NCI-H2196 (cell line): ENCODE results near the gene ZNF439.
A peak's percentile ranks its signal among the peaks of the same experiment; 100 is the strongest.
"Not testable (repeated sequence)": the region's sequence is repeated elsewhere in the genome, so short reads cannot be mapped to it uniquely, and the experiment has no call there.

ENCODE experiments used
- DNase-seq: peaks from one replicate; lab custom pipeline; 2025; ENCODE audit not compliant: unreplicated experiment; lab: John Stamatoyannopoulos, UW

The ZNF439 gene

DNA sequence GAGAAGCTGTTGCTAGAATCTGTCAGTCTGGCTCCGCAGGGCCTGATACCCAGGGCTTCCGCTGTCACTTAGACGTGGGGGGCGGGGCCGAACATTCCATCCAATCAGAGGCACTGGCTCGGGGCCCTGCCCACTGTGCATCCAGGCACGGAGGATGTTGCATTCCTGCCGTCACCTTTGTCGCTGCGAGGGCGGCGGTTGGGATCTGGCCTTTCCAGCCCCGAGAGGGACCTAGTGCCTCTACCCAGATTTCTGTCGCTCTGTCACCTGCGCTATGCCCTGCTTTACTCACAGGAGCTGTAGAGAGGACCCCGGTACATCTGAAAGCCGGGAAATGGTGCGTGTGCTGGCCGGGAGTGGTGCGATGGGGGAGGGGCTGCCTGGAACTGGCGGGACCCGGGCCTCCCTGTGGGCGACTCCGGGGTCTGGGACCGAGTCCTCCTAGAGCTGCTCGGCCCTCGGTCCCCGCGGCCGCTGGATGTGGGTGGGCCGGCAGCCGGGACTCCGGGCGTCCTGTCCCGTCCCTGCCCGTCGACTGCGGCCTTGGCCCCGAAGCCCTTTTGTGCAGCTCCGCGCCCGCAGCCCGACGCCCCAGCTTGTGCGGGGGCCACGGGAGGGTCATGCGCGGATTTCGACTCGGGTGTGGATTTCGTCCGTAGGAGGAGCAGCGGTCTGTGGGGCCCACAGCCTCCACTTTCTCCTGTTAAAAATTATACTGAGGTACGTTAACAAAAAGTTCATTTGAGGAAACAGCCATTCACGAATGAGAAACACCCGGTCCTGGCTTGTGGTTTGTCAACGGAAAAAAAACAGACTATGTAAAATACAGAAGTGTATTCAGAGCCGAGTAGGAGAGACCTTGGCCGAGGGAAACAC, at the start of gene ZNF439:
ZNF439 (plus strand) TSS at position 133 of the 876 bp plus-strand sequence; CDS start at position 275, 142 bp downstream.
- DNase-seq, result peak; percentile 79

GRCh38 chr19:11806354-11807098, 42.0 kb upstream of the ZNF439 start:
- no peak for DNase-seq

DNA sequence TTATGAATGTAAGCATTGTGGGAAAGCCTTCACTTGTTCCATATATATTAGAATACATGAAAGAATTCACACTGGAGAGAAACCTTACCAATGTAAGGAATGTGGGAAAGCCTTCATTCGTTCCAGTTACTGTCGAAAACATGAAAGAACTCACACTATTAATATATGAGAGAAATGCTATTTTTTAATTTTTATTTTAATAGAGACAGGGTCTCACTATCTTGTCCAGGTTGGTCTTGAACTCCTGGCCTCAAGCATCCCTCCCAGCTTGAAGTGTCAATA, 41.5 kb upstream of the ZNF439 start:
- no peak for DNase-seq

GRCh38 chr19:11813703-11814028, 34.9 kb upstream of the ZNF439 start:
- no peak for DNase-seq

DNA sequence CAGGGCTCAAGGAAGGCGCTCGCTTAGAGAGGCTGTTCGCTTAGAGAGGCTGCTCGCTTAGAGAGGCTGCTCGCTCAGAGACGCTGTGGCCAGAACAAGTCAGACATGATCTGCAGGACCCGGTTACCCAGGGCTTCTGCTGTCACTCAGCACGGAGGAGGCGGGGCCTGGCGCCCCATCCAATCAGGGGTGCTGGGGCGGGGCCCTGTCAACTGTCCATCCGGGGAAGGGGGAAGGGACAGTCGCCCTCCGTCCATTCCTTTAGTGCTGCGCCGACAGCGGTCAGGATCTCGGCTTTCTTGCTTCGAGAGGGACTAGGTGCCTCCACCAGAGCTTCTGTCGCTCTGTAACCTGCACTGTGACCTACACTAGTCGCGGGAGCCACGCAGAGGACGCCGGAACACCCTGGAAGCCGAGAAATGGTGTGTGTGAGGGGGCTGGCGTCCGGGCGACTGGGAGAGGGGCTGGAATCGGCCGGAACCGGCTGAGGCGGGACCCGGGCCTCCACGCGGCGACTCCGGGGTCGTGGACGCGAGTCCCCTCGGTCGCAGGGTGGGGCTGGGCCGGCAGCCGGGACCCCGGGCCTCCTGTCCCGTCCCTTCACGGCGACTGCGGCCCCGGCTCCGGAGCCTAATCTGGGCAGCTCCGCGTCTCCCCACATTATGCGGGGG, 34.4 kb upstream of the ZNF439 start, which contains the start of gene ZNF440:
ZNF440 (plus strand) TSS at position 245 of the 671 bp plus-strand sequence; CDS start at position 420, 175 bp downstream.
- peak; percentile 95 for DNase-seq

DNA sequence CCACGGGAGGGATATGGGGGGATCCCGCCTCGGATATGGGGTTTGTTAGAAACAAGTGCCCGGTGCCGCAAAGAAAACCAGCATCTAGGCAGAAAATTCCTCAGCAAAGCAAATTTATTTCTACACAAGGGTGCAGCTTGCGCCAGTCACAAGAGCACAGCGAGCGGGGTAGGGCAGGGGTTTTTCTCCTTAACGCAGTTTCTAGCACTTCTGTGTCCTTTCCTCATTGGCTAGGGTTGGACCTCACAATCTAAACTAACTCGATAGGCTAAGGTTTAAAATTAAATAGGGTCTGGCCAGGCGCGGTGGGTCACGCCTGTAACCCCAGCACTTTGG, 33.9 kb upstream of the ZNF439 start:
- no peak for DNase-seq

DNA sequence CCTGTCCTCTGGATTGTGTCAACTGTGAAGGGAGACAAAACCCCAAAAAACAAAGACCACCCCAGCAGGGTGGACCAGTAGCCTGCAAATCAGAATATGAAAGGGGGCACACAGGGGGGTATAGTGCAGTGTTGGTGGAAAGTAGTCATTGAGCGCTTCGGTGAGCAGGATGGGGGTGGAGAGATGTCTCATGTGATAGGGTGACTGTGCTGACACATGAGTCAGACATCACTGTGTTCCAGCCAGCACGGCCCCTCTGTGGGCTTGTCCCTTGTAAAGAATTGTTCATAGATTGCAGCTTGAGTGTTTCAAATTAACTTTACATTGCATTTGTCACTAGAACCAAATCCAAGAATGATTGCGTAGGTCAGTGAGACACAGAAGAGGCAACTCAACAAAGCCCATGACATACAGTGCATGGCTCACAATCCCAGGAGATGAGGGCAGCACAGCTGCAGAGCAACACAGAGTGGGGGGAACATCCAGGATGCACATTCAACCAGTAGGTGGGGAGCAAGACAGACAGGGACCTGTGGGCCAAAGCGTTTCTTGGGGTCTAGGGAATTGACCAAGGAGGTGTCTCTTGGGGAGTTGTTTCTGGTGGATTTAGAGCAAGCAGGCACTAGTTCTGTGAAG, 26.9 kb upstream of the ZNF439 start:
- no peak for DNase-seq

- DNase-seq, result not testable (repeated sequence)
These were observed 19.3 kb upstream of the ZNF439 start for GRCh38 chr19:11828957-11829876.

DNA sequence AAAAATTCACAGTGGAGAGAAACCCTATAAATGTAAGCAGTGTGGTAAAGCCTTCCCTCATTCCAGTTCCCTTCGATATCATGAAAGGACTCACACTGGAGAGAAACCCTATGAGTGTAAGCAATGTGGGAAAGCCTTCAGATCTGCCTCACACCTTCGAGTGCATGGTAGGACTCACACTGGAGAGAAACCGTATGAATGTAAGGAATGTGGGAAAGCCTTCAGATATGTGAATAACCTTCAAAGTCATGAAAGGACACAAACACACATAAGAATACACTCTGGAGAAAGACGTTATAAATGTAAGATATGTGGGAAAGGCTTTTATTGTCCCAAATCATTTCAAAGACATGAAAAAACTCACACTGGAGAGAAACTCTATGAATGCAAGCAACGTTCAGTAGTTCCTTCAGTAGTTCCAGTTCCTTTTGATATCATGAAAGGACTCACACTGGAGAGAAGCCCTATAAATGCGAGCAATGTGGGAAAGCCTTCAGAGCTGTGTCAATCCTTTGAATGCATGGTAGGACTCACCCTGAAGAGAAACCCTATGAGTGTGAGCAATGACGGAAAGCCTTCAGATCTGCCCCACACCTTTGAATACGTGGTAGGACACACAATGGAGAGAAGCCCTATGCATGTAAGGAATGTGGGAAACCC, 16.1 kb upstream of the ZNF439 start:
- no peak for DNase-seq

- DNase-seq, result no peak
These were observed 15.0 kb upstream of the ZNF439 start for GRCh38 chr19:11833541-11833940.

GRCh38 chr19:11835626-11836066, 12.9 kb upstream of the ZNF439 start:
- DNase-seq, result not testable (repeated sequence)

- no peak for DNase-seq
These were observed 4.8 kb upstream of the ZNF439 start for GRCh38 chr19:11843722-11844121.

DNA sequence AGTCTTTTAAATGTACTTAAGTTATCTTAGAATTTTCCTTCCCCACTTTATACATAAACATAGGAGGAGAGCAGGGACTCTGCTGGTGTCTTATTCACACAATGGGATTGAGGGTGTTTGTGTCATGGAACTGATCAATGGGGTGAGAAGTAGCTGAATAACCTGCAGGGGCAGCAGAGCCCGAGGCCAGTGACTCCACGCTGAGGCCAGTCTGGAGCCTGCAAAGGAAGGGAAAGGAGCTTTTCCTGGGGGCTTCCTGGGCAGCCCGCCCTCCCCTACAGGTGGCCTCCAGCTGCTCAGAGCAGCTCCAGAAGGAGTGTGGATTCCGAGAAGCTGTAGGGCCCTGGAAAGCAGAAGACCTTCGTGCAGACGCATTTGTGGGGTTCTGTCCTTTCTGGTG, 911 bp upstream of the ZNF439 start:
- not testable (repeated sequence) for DNase-seq

GRCh38 chr19:11848200-11848593, 329 bp upstream of the ZNF439 start:
- no peak for DNase-seq

GRCh38 chr19:11850289-11850688, 1.8 kb downstream of the ZNF439 start:
- DNase-seq, result not testable (repeated sequence)

GRCh38 chr19:11853358-11853757, 4.8 kb downstream of the ZNF439 start:
- no peak for DNase-seq

- no peak for DNase-seq
These were observed 8.2 kb downstream of the ZNF439 start for GRCh38 chr19:11856596-11857250.

- no peak for DNase-seq
These were observed 12.2 kb downstream of the ZNF439 start for GRCh38 chr19:11860721-11861120.

DNA sequence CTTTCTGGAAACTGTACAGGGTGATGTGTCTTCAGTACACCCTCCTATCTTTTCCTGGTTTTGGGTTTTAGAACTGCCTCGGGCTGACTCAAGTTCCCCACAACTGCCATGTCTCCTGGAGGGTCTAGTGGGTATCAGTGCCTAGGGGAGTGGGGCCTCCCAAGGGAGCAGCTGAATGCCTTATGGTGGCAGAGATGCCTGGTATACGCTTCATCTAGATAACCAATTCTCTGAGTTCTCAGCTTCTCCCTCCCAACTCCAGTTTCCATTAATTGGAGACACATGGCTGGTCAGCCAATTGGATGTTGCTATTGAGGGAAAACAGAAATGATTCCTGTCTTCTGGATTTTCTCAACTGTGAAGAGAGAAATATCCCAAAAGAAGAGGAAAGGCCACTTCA, 12.8 kb downstream of the ZNF439 start:
- no peak for DNase-seq
